ENCODE measurements around the gene PDIA5.

DNA sequence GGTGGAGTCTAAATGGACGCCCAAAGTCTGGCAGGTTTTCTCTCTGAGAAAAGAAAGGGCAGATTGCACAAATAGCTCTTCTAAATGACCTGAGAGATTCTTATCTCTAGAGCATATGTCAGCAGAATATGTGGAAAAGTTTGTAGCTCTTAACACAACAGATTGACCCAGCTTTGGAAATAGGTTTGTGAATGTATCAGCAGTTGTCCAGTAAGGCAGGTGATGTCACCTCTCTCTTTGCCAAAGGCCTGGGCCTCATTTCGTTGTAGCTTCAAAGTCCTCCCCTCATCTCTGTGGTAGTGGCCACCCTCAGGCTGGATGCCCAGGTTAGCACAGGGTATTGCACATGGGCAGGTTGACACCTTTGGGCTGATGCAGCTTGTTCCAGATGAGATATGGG lies 36.0 kb downstream of the PDIA5 start:
- no peak for TF ChIP-seq EZH2 (IDR thresholded peaks at IDR 0.05)
- TF ChIP-seq POLR2A (IDR thresholded peaks at IDR 0.05; ENCODE audit: borderline replicate concordance, extremely low read depth, insufficient read depth, insufficient read length), result no peak
- no peak for TF ChIP-seq YY1 (IDR thresholded peaks at IDR 0.05; ENCODE audit: extremely low read depth, insufficient replicate concordance, low read depth, low read length)
- TF ChIP-seq, protein P1, sequence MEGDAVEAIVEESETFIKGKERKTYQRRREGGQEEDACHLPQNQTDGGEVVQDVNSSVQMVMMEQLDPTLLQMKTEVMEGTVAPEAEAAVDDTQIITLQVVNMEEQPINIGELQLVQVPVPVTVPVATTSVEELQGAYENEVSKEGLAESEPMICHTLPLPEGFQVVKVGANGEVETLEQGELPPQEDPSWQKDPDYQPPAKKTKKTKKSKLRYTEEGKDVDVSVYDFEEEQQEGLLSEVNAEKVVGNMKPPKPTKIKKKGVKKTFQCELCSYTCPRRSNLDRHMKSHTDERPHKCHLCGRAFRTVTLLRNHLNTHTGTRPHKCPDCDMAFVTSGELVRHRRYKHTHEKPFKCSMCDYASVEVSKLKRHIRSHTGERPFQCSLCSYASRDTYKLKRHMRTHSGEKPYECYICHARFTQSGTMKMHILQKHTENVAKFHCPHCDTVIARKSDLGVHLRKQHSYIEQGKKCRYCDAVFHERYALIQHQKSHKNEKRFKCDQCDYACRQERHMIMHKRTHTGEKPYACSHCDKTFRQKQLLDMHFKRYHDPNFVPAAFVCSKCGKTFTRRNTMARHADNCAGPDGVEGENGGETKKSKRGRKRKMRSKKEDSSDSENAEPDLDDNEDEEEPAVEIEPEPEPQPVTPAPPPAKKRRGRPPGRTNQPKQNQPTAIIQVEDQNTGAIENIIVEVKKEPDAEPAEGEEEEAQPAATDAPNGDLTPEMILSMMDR (IDR thresholded peaks at IDR 0.05 in 2 of 3, conservative IDR thresholded peaks at IDR 0.05 in 1 of 3; ENCODE audit: borderline replicate concordance in 1 of 3, insufficient read depth in 1 of 3, low read depth in 2 of 3, low read length in 2 of 3), result no peak
- no peak for TF ChIP-seq RAD21 (IDR thresholded peaks at IDR 0.05; ENCODE audit: low read depth)
- TF ChIP-seq SP1 (IDR thresholded peaks at IDR 0.05; ENCODE audit: low read depth), result no peak
- TF ChIP-seq, protein P2, sequence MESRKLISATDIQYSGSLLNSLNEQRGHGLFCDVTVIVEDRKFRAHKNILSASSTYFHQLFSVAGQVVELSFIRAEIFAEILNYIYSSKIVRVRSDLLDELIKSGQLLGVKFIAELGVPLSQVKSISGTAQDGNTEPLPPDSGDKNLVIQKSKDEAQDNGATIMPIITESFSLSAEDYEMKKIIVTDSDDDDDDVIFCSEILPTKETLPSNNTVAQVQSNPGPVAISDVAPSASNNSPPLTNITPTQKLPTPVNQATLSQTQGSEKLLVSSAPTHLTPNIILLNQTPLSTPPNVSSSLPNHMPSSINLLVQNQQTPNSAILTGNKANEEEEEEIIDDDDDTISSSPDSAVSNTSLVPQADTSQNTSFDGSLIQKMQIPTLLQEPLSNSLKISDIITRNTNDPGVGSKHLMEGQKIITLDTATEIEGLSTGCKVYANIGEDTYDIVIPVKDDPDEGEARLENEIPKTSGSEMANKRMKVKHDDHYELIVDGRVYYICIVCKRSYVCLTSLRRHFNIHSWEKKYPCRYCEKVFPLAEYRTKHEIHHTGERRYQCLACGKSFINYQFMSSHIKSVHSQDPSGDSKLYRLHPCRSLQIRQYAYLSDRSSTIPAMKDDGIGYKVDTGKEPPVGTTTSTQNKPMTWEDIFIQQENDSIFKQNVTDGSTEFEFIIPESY (IDR thresholded peaks at IDR 0.05; ENCODE audit: extremely low read depth, insufficient replicate concordance, low read length), result no peak
- TF ChIP-seq EZH2phosphoT487 (IDR thresholded peaks at IDR 0.05; ENCODE audit: borderline replicate concordance), result no peak
- TF ChIP-seq CBX3 (IDR thresholded peaks at IDR 0.05; ENCODE audit: low read depth), result no peak
- no peak for TF ChIP-seq POLR2AphosphoS5 (IDR thresholded peaks at IDR 0.05; ENCODE audit: low read depth, low read length)
- no peak for TF ChIP-seq FOSL1 (IDR thresholded peaks at IDR 0.05; ENCODE audit: low read depth)

Measured in HCT116 (cell line).